ENCODE results near the gene CEP112.
"Not testable (repeated sequence)": the region's sequence is repeated elsewhere in the genome, so short reads cannot be mapped to it uniquely, and the experiment has no call there.

CEP112 gene

DNA sequence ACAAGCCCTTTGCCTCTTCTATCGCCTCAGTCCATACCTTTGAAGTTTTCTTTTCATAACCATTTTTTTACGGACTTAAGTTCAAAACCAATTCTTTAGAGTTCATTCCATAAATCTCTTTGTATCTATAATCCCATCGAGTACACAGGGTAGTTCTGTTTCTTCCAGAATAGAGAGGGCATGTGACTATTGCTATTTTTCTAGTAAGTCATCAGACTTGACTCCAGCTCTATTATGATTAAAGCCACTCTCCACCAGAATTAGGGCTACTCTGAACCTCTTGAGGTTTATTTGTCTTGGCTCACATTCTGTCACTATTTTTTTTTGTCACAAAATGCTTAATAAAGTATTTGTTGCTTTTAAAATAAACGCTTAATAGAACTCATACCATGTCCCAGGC lies 438.6 kb downstream of the CEP112 start:
- FAIRE-seq, result no peak
- no peak for DNase-seq (ENCODE audit: insufficient read length, low spot score)

DNA sequence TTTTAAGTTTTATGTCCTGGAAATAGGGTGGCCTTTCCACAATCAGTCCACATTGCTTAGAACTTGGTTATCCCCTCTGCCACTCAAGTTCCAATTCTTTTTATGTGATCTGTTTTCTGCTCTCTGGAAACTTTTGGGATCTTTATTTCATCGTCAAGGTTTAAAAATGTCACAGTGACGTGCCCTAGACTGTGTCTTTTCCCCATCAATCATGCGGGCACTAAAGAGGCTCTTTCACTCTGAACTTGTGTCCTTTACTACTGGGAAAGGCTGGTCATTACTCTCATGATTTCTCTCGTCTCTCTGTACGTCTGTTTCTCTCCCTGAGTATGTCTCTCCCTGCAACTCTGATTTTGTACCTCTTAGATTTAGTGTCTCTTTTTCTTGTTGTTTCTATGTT lies 440.7 kb downstream of the CEP112 start:
- DNase-seq (ENCODE audit: insufficient read length, low spot score), result no peak
- FAIRE-seq, result no peak

DNA sequence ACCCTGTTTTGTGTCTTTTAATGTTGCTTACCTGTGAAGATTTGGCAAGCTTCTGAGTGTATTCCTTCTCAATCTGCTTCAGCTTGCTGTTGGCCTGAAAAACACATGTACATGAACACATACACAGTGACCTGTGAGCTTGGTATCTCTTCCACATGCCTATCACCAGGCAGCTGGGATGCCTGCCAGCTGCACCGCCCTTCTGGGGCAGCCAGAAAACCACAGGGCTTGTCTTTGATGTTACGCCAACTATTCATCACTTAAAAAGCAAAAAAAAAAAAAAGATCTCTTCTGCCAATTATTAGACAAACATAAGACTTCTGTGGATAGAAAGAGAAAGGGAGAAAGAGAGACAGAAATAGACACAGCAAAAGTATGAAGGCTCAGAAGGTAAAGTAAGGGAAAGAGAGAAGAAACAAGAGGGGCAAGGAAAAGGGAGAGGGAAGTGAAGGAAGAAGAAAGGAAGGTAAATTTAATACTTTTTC lies 441.3 kb downstream of the CEP112 start:
- peak; percentile 74 for DNase-seq (ENCODE audit: insufficient read length, low spot score)
- FAIRE-seq, result peak; percentile 67

DNA sequence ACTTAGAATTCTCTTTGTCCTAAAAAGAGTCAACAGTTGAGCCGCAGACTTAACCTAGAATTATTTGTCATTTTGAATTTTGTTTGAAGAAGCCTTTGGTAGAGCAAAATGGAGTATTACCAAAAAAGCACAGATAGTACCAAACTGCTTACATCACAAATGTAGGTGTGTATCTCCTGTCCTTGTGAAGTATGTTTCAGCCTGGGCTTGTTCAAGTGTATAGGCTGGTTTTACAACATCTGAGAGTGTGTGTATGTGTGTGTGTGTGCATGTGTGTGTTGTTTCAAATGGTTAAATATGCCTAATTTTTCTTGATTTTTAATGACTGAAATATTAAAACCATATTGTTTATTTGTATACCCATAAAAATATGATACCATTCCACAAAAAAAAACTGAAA lies 441.8 kb downstream of the CEP112 start:
- no peak for DNase-seq (ENCODE audit: insufficient read length, low spot score)
- no peak for FAIRE-seq

DNA sequence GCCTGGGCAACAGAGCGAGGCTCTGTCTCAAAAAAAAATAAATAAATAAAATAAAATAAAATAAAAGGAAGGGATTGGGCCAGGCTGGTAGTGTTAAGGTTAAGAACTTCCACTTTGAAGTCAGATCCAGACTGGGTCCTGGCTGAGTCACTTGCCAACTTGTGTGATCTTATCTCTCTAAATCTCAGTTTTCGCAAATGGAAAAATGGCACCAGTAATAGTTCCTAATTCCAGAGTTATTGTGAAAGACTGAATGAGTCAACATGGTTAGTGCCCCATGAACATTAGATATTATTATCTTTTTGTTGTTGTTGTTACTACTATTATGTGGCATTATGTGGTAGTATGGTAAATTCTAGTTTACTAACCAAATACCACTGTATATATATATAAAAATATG lies 442.5 kb downstream of the CEP112 start:
- FAIRE-seq (no peak), DNase-seq (ENCODE audit: insufficient read length, low spot score) (no peak)

DNA sequence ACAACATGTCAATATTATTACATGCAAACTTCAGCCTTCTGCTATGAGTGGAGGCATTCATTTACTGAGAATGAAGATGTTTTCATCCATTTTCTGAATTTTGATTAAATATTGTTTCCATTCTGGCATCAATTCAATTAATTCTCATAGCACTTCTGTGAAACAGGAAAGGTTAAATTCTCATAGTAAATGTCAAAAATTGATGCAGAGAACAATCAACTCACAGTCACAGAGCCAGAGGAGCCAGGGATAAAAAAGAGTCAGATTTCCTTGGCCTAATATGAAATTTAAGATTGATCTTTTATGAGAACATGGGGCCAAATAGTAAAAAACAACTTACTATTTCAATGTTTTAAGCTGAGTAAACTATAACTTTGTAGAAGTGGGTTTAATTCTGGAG lies 446.7 kb downstream of the CEP112 start:
- DNase-seq (ENCODE audit: insufficient read length, low spot score) (no peak), FAIRE-seq (no peak)

DNA sequence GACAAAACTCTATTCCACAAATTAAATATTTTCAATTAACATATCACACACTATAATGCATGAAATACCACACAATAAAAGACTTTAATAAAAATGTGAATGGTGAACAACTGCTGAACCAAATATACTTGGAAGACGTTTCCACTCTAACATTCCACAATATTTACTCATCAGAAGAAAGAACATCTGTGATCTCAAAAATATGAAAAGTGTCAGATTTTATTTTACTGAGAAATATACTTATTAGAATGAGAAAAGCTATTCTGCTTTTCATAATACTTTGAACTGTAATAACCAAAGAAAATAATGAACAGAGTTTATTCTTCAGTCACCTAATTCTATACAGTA lies 448.7 kb downstream of the CEP112 start:
- no peak for DNase-seq (ENCODE audit: insufficient read length, low spot score)
- no peak for FAIRE-seq

DNA sequence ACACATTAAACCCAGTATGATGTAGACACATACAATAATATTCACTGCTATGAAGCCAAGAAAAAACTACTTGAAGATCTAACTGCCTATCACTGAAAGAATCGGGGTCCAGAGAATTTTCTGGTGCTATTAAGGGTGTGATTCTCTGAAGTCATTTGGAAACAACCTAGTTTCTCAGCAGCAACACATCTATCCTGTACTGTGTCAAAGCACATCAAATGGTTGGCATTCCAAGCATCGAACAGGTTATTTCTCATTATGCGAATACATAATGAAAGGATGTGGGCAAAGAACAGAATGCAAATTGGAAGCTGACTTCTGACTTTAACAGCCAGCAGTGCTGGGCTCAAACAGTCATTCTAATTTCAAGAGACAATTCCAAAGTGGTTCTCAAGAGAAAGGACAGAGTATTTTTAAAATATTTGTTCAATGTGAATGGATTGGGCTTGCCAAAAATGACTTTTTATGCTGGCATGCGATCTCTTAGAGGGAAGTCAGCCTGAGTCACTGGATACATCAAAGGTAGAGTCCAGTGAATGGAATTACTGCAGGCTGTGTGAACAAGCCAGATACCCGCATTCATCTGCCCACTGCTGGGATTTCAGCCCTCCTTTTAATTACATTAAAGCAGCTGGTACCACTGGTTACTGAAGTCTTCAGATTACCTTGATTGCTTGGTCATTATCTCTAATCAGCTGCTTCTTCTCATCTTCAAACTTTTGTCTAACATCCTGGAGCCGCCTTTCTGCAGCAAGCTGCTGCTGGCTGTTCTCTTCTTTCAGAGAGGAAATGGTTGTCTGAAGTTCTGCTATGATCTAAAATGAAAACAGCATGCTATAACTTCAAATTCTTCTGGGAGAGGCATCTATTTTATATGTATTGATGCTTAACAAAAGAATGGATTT lies 449.3 kb downstream of the CEP112 start:
- FAIRE-seq, result no peak
- peak; percentile 56 for DNase-seq (ENCODE audit: insufficient read length, low spot score)

DNA sequence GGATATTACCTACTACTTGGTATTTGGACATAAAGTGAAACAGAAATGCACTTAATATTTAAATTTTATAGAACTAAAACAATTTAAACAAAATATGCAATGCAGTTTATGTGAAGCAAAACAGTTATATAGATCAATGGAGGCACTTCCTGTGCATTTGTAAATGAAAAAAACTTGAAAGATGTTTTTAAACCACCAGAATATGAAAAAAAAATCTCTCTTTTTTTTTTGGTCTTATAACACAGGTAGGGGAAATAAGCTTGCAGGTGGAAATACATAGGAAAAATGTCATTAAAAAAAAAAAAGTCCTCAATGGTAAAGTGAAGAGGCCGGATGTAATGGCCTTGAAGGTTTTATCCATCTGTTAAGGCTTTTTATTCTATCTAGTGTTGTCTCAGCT lies 450.2 kb downstream of the CEP112 start:
- no peak for DNase-seq (ENCODE audit: insufficient read length, low spot score)
- FAIRE-seq, result no peak

DNA sequence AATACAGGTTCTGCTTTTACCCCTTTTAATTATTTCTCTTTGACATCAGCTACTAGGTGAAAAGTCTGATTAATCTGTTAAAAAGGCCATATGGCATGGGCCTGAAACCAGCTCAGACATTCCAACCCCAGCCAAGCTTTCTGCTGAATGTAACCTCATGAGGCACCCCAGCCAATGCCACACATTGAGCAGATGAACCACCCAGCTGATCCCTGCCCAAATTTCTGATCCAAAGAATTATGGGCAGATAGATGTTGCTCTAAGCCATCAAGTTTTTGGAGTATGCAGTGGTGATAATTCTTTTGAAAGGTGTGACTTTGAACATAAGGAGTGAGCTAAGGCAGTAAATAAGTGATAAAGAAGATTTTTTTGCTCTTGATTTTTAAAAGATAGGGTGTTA lies 452.9 kb downstream of the CEP112 start:
- DNase-seq (ENCODE audit: insufficient read length, low spot score) (no peak), FAIRE-seq (no peak)

DNA sequence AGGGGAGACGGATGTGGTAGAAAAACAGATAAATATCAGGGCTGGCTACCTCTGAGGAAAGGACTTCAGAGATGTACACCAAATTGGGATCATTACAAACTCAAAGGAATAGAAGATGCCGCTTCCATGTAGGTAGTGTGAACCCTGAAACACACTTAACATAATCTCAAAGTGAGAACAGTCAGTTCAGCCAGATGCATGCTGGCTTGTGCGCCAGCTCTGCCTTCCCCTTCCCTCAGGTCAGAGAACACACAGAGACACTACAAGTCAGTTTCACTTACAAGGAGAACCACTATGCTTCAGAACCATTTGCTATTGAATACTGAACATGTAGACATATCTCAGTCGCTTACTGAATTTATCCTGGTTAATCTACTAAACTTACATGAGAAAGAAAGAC lies 454.5 kb downstream of the CEP112 start:
- DNase-seq (ENCODE audit: insufficient read length, low spot score) (no peak), FAIRE-seq (peak; percentile 95)

DNA sequence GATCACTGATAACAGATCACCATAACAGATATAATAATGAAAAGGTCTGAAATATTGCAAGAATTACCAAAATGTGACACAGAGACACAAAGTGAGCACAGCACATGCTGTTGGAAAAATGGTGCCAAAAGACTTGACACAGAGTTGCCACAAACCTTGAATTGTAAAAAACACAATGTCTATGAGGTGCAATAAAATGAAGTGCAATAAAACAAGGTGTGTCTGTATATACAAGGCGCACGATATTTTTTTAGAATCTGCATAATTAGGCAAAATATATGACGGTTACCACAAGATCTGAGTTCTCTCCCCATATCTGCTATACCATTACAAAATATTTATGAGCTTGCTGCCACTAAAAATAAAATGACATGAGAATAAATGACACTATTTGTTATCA lies 458.6 kb downstream of the CEP112 start:
- no peak for FAIRE-seq
- no peak for DNase-seq (ENCODE audit: insufficient read length, low spot score)

DNA sequence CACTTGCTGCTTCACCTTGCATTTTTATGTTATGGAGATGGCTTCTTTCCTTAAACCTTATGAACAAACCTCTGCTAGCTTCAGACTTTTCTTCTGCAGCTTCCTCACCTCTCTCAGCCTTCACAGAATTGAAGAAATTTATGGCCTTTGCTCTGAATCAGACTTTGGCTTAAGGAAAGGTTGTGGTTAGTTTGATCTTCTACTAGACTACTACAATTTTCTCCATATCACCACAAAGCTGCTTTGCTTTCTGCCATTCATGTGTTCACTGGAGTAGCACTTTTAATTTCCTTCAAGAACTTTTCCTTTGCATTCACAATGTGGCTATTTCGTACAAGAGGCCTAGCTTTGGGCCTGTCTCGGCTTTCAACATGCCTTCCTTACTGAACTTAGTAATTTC lies 459.3 kb downstream of the CEP112 start:
- DNase-seq (ENCODE audit: insufficient read length, low spot score); FAIRE-seq: not testable (repeated sequence)

DNA sequence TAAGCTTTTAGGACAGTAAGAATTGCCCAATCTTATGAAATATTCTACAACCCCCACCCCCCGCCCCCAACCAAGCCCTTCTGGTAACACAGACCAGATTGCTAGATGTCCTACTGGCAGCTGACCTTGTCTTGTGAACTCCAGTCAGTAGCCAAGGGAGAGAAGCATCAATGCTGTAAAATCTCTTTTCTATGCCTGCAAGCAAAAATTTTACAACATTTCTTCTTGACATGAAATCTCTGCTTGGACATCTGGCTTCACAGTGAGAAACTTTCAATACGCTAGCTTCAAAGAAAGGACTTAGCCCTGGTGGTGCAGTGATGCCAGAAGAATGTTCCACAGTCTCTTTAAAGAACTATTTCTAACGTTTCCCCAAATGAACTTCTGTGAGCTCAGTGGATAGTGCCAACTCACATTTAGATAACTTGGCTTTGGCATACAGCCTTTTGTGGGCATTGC lies 461.2 kb downstream of the CEP112 start:
- FAIRE-seq (no peak), DNase-seq (ENCODE audit: insufficient read length, low spot score) (no peak)

DNA sequence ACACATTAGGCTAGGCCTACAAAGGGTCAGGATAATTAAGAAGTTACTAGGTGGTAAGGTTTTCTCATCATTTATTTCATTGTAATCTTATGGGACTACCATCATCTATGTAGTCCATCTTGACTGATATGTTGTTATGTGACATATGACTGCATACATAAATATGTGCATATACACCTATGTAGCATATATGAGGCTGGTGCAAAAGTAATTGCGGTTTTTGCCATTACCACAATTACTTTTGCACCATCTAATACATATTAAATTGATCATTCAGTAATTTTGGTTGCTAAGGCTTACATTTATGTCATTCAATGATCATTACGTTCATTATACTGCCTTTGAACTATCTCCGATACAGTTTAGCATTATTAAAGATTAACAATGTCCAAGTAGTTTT lies 462.7 kb downstream of the CEP112 start:
- DNase-seq (ENCODE audit: insufficient read length, low spot score), result no peak
- no peak for FAIRE-seq

DNA sequence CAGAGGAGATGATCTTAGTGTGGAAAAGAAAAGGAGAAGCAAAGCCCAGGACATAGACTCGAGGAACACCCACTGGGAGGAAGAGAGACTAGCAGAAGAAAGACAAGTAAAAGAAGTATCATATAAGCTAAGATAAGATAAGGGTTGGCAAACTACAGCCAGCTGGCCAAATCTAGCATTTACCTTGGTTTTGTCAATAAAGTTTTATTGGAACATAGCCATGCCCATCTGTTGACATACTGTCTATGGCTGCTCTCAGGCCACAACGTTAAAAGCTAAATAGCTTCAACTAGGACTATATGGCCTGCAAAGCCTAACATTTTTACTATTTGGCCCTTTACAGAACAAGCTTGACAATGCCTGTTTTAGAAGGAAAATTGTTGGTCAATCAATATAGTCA lies 464.1 kb downstream of the CEP112 start:
- no peak for DNase-seq (ENCODE audit: insufficient read length, low spot score)
- no peak for FAIRE-seq

DNA sequence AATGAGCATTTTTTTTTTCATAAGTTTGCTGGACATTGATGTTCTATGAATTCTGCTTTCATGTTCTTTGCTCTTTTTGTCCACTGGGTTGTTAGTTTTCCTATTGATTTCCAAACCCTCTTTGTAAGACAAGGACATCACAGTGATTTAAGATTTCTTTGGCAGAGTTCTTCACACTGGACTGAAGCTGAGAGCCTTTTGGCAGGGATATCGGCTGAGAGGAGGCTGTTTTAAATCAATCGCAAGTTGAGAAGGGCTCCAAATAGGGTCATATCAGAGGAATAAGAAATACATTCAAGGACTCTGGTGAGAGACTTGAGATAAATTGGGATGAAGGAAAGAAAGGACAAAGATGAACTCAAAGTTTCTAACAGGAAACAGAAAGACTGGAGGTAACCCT lies 464.7 kb downstream of the CEP112 start:
- DNase-seq (ENCODE audit: insufficient read length, low spot score) (no peak), FAIRE-seq (no peak)

DNA sequence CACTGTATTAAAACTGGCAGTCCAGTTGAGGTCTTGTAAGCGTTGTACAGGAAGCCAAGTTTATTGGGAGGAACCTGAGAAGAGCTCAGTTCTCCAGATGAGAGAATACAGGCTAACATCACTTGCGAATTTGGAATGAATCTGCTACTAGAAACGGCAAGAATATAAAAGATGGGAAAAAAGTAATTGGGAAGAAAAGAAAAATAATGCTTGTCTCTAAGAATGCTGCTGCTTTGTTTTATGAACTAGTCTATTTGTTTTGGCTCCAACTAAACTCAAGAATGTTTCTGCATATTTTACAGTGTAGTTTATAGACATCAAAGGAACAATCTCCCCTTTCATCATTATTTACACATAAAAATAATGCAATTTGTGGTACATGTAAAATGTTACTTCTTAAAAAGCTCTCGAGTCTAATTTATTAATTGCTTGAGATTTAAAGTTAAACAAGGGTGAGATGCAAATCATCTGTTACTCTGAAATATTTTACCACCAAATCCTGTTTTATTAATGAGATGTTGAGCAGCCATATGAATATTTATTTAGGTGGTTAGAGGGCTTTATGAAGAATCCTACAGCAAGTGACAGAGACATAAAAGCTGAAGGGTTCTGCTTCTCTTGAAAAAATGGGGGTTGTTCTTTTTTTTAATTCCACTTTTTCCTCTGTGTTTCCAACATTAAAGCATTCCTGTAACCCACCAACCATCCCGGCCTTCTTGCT lies 468.3 kb downstream of the CEP112 start:
- DNase-seq (ENCODE audit: insufficient read length, low spot score) (no peak), FAIRE-seq (no peak)

DNA sequence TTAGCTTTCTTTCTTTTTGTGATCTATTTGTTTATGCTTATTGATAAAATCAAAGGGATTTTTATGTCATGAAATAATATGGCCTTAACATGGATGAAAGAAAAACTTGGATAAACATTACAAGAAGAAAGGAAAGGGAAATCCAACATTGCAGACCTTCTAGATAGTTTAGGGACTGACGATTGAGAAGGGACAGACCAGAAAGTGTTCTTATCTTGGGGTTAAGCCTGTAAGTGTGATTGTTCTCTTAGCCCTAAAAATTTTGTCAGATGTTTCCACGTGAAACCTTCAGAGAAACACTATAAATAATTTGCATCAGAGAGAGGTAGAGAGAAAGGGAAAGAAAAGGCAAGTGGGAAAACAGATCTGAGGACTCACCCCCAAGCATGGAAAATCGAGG lies 473.3 kb downstream of the CEP112 start:
- DNase-seq (ENCODE audit: insufficient read length, low spot score) (no peak), FAIRE-seq (no peak)

DNA sequence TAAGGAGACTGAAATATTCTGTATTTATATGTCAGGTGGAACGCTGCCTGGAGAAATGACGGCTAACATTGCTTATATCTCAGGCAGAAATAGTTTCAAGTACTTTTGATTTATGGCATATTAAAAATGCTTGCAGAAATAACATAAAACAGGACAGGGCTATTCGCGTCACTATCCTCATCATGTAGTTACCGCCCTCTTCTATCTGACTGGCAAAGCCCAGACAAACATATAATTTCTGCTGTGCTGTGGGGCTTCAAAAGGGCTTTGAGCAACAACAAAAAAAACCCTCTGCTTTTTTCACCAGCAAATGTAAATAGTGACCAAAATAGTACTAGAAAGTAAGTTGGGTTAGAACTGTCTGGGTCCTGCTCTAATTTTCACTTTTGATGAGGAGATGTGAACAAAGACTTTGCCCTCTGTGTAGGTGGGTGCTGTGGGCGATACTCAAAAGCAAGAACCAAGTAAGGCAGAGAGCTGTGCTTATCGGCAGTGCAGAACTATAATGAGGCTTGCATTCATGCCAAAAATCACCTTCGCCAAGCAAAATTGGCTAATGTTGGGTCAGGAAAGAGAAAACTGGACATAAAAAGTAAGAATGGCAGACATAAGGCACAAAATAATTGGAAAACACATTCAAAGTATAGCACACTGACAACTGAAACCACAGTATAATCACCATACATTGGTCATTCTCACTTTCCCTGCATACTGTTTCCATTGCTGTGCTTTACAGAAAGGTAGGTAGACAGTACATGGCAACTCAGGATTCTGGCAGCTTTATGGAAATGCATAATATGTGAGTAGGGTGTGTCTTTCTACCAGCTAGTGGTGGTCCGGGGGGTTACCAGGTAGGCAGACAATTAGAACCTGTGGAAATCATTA lies 479.3 kb downstream of the CEP112 start:
- DNase-seq (ENCODE audit: insufficient read length, low spot score) (no peak), FAIRE-seq (peak; percentile 38)

DNA sequence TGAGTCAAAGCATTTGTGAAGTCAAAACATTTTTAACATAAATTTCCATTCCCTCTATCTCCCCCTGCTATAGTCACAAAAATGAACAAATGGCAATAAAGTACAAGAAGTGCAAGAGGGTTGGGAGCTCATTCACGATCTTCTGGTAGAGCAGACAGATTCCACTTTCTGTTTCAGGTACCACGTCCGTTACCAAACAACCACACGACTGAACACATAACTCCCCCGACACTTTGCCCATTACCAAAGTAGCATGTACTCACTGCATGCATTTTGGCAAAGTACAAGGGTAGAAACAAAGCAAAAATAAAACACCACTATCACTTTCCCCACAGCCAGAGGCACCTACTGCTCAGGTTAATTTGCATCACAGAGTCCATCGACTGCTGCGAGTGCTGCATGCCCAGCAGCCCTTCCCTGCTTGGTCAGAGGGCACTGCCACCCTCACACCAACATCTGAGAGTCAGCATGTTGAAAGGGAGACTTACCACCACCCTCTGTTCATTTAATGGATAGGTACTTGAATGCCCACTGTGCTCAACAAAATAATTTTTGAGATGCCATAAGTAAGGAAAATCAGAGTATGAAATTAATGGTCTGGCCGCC lies 480.2 kb downstream of the CEP112 start:
- DNase-seq (ENCODE audit: insufficient read length, low spot score), result no peak
- FAIRE-seq, result peak; percentile 49

All from HTR-8/SVneo (cell line).